Kidney (tissue), 14 donors: ENCODE results near the gene PRPS1. TPM values are rescaled to one million over a fixed set of nuclear protein-coding genes. Genes with fewer than 3 reads are reported as not detected.

Experiments used
- DNase-seq, 5 donors: peaks; one replicate each; pipeline ENCODE4 v3.0.0-alpha.2; 2013 to 2020
- FAIRE-seq: peaks from 2 replicates; lab custom pipeline; 2012; peaks lifted over from hg19 to GRCh38; lab: Jason Lieb, UNC
- H3K27ac ChIP-seq, 2 donors: one replicate each; pipeline ENCODE4 v1.7.0; 2013; ENCODE audit warnings: low read depth in 2 of 2, low read length in 2 of 2, inconsistent platforms in 1 of 2
- H3K27me3 ChIP-seq: one replicate; pipeline ENCODE4 v1.7.1; 2013; ENCODE audit warnings: low read length, inconsistent platforms; ENCODE audit not compliant: control insufficient read depth, insufficient read depth
- H3K36me3 ChIP-seq, 3 donors: one replicate each; pipeline versions ENCODE4 v1.7.0 to v1.7.1; 2013; ENCODE audit warnings: low read length in 3 of 3, control low read depth in 1 of 3, inconsistent platforms in 1 of 3; ENCODE audit not compliant: insufficient read depth in 3 of 3, control insufficient read depth in 2 of 3
- H3K4me1 ChIP-seq, 3 donors: one replicate each; pipeline versions ENCODE4 v1.7.0 to v1.7.1; 2013; ENCODE audit warnings: low read length in 3 of 3, inconsistent platforms in 1 of 3, low read depth in 1 of 3; ENCODE audit not compliant: control insufficient read depth in 2 of 3, insufficient read depth in 2 of 3
- H3K4me3 ChIP-seq, 3 donors: one replicate each; pipeline versions ENCODE4 v1.7.0 to v1.8.1; 2013; ENCODE audit warnings: low read length in 3 of 3, control low read depth in 1 of 3, inconsistent platforms in 1 of 3
- H3K9ac ChIP-seq, 3 donors: one replicate each; pipeline versions ENCODE4 v1.7.0 to v1.7.1; 2013; ENCODE audit warnings: low read length in 3 of 3, control low read depth in 1 of 3, inconsistent platforms in 1 of 3
- H3K9me3 ChIP-seq, 3 donors: one replicate each; pipeline versions ENCODE4 v1.7.0 to v1.7.1; 2013; ENCODE audit warnings: low read length in 3 of 3, control low read depth in 1 of 3, inconsistent platforms in 1 of 3; ENCODE audit not compliant: control insufficient read depth in 2 of 3, insufficient read depth in 1 of 3
- CTCF ChIP-seq: IDR thresholded peaks from 3 replicates; pipeline ENCODE4 v1.5.1; 2012; ENCODE audit warnings: mild to moderate bottlenecking, moderate library complexity, borderline replicate concordance; ENCODE audit not compliant: insufficient read depth; ENCODE audit errors: extremely low read depth
- intact Hi-C: fragments of 100-400 bp; cut with DNase I; formaldehyde crosslinking; loops from one replicate; pipeline ENCODE4 v1.11.1; 2022
- polyA plus RNA-seq: library from polyadenylated mRNA; stranded (reverse); fragments of 350-450 nt; fragmentation: Illumina TruSeq; extraction: RNeasy Lipid Tissue Mini Kit (QIAGEN cat#74804); gene quantifications from one replicate; pipeline ENCODE4 v1.2.3, GENCODE V29; 2014; ENCODE audit warnings: low read depth, low replicate concordance; ENCODE audit not compliant: insufficient read depth
- total RNA-seq: library from RNA; stranded (reverse); fragmentation: NEBNext Ultra II Directional; extraction: Animal tissue kit (Norgen Biotek cat#: 25700); gene quantifications from one replicate; pipeline ENCODE4 v1.2.1, GENCODE V29; 2021
- donor health status: control.
- donor health status: control.
- donor health status: control.
- donor health status: control.
- donor health status: control.
- donor health status: DM: yes; HTN: yes; CAD: no.
- donor health status: Normal renal cell carcinoma (clear cell type).

The PRPS1 gene
- total and polyA plus RNA-seq, 2 donors from 2014 or later, result 29.3 to 32.8 TPM

DNA sequence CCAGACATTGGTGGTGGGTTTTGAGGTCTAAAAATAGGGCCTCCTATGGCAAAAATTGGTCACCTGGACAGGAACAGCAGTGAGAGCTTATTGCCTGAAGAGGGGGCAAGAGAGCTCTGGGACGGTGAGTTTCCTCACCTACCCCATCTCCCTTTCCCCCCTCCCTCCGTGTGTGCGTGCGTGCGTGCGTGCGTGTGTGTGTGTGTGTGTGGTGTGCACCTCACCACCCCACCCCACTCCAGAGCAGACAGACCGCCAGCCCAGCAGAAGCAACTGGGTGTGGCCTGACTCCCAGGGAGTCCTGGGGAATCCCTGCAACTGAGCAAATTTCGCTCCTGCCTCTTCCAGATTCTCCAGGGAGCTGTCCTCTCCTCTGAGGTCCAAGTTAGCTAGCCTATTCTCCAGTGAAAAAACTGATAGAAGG lies 44.7 kb downstream of the PRPS1 start:
- peaks cover 5 to 18% (median 18%) of the 10 kb centered on the region in 3 donors for H3K4me1 ChIP-seq
- H3K27ac ChIP-seq, result peak overlapping the region; percentile 51 to 84
- H3K36me3 ChIP-seq, result no peaks in the 10 kb centered on the region
- no peaks in the 10 kb centered on the region for H3K9me3 ChIP-seq
- peak overlapping the region in 1 of 3 donors; percentile 4 for H3K9ac ChIP-seq
- peak; percentile 73 for TF ChIP-seq CTCF
- peaks cover 2% of the 10 kb centered on the region for H3K27me3 ChIP-seq
- intact Hi-C loops, result no loop called here
- no peak for FAIRE-seq
- peak; percentile 58 to 94 (median 79) for DNase-seq
- no peak overlapping the region for H3K4me3 ChIP-seq

DNA sequence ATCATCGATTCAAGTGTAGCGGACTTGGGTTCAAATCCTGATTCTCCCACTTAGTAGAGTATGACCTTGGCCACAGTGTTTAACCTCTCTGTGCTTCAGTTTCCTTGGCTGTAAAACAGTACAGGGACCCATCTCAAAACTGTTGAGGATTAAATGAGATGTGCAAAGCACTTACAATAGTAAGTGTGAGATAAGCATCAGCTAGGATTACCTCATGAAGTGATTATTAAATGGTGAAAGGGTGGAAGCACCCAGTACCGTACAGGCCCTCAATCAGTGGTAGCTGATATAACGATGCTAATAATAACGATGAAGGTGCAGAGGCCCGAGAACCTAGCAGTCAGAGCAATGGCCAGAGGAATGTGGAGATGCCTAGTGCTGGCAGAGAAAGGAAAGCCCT lies 45.1 kb downstream of the PRPS1 start:
- Histone ChIP-seq H3K9ac (peak overlapping the region in 1 of 3 donors; percentile 4), H3K27me3 (peaks cover 2% of the 10 kb centered on the region), H3K9me3 (no peaks in the 10 kb centered on the region), H3K4me3 (peak overlapping the region in 1 of 3 donors; percentile 34), H3K36me3 (no peaks in the 10 kb centered on the region), H3K27ac (peak overlapping the region; percentile 51 to 84), H3K4me1 (peaks cover 5 to 23% (median 22%) of the 10 kb centered on the region in 3 donors)
- FAIRE-seq (no peak), DNase-seq (no peak)
- intact Hi-C loops, result no loop called here
- TF ChIP-seq CTCF, result no peak

- Histone ChIP-seq H3K27ac (peak overlapping the region; percentile 84 to 87), H3K9ac (peak overlapping the region in 1 of 3 donors; percentile 4), H3K36me3 (no peaks in the 10 kb centered on the region), H3K9me3 (no peaks in the 10 kb centered on the region), H3K4me1 (peaks cover 5 to 23% (median 22%) of the 10 kb centered on the region in 3 donors), H3K27me3 (peaks cover 2% of the 10 kb centered on the region), H3K4me3 (peak overlapping the region in 2 of 3 donors; percentile 29 to 34)
- DNase-seq, result peak; percentile 27 to 96 (median 48)
- FAIRE-seq, result no peak
- intact Hi-C loops, result no loop called here
- TF ChIP-seq CTCF, result no peak
These were observed 45.7 kb downstream of the PRPS1 start for GRCh38 chrX:107673933-107674479.
